Dermis microvascular lymphatic vessel endothelial cell (primary cell): ENCODE data around the gene RIMBP2. TPM values are rescaled to one million over a fixed set of nuclear protein-coding genes. Genes with fewer than 3 reads are reported as not detected.
"Not testable (repeated sequence)": the region's sequence is repeated elsewhere in the genome, so short reads cannot be mapped to it uniquely, and the experiment has no call there.

Experiments used
- DNase-seq, 2 donors: peaks; one replicate each; pipeline versions ENCODE4 v3.0.0 to v3.0.0-alpha.2; 2010; ENCODE audit warnings: low read depth in 2 of 2
- total RNA-seq: library from RNA; depleted of rRNA; stranded (reverse); fragments of >200 nt; gene quantifications from 2 replicates; pipeline ENCODE4 v1.2.1, GENCODE V29; 2014

Gene RIMBP2, protein sequence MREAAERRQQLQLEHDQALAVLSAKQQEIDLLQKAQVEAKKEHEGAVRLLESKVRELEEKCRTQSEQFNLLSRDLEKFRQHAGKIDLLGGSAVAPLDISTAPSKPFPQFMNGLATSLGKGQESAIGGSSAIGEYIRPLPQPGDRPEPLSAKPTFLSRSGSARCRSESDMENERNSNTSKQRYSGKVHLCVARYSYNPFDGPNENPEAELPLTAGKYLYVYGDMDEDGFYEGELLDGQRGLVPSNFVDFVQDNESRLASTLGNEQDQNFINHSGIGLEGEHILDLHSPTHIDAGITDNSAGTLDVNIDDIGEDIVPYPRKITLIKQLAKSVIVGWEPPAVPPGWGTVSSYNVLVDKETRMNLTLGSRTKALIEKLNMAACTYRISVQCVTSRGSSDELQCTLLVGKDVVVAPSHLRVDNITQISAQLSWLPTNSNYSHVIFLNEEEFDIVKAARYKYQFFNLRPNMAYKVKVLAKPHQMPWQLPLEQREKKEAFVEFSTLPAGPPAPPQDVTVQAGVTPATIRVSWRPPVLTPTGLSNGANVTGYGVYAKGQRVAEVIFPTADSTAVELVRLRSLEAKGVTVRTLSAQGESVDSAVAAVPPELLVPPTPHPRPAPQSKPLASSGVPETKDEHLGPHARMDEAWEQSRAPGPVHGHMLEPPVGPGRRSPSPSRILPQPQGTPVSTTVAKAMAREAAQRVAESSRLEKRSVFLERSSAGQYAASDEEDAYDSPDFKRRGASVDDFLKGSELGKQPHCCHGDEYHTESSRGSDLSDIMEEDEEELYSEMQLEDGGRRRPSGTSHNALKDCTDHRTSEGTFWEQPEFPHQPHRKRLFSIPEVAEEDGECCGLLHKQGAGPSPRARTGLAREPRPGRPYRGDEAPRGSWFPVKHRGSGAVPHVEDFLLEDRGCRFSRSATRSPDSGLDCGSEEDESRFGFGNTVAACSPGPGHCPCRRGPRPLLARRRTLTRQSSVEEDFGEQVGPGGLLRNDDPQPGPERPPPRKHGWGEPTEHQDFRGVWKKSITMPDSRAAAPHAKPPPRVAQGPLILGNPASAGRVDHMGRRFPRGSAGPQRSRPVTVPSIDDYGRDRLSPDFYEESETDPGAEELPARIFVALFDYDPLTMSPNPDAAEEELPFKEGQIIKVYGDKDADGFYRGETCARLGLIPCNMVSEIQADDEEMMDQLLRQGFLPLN (N-terminal part only)
- total RNA-seq: not detected in 2 replicates

DNA sequence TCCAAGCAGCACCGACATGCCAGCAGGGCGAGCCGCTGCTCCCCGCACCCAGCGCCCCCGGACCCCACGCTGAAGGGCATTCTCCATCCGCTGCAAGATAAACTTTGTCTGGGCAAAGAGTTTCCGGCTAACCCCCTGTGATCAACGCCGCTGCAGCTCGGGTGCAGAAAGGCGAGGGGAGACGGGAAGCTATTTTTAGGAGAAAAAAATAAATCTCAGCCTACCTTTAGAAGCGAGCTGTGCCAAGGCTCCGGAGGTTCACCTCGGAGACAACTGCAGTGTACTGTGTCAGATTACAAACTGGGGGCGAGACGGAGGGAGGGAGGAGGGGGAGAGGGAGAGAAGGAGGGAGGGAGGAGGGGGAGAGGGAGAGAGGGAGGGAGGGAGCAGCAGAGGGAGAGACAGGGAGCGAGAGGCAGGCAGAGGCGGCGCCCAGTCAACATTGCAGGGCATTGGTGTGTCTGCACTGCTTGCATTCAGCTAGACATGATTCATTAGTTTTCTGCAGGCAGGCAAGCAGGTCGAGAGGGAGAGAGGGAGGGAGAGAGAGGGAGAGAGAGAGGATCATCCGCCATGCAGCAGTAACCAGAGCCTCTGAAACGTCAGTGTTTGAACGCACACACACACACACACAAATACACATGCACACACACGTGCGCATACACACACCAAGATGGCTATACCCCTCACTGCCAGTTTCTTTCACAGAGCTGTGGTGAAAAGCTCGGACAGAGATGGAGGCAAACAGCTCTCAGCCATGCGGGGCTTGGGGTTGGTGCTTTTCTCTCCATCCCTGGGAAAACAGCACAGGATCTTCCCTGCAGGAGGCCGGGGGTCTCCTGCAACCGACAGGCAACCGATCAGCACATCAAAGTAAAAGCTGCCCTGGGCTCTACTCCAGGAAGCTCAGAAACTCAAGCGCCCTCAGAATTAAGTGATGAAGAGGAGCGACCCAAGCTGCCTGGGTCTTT lies at the start of gene RIMBP2:
RIMBP2 (minus strand) TSS at position 302 of the 971 bp plus-strand sequence. CDS start 237,286 bp downstream, outside the sequence.
- DNase-seq: no peak

DNA sequence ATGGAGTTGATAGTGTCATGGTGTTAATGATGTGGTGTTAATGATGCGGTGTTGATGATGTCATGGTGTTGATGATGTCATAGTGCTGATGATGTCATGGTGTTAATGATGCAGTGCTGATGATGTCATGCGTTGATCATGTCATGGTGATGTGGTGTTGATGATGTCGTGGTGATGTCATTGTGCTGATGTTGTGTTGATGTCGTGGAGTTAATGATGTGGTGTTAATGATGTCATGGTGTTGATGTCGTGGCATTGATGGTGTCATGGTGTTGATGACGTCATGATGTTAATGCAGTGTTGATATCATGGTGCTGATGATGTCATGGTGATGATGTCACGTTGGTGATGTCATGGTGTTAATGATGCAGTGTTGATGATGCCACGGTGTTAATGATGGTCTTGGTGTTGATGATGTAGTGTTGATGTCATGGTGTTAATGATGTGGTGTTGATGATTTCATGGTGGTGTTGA lies 49.1 kb upstream of the RIMBP2 start:
- DNase-seq: peak in 1 of 2 donors; percentile 39

DNA sequence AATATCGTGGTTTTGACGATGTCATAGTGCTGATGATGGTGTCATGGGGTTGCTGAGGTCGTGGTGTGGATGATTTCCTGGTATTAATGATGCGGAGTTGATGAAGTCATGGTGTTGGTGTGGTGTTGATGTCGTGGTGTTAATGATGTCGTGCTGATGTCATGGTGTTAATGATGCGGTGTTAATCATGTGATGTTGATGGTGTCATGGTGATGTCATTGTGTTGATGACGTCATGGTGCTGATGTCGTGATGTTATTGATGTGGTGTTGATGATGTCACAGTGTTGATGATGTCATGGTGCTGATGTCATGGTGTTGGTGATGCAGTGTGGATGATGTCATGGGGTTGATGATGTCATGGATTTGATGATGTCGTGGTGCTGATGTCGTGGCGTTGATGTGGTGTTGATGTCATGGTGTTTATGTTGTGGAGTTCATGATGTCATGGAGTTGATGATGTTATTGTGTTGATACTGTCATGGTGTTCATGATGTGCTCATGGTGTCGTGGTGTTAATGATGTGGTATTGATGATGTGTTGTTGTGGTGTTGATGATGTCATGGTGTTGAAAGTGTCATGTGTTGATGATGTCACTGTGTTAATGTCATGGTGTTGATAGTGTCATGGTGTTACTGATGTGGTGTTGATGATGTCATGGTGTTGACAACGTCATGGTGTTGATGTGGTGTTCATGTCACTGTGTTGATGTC lies 48.5 kb upstream of the RIMBP2 start:
- peak; percentile 29 to 49 for DNase-seq

DNA sequence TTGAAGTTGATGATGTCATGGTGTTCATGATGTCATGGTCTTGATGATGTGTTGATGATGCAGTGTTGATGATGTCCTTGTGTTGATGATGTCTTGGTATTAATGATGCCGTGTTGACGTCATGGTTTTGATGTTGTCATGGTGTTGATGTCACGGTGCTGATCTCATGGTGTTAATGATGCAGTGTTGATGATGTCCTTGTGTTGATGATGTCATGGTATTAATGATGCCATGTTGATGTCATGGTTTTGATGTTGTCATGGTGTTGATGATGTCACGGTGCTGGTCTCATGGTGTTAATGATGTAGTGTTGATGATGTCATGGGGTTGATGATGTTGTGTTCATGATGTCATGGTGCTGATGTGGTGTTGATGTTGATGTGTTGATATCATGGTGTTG lies 48.0 kb upstream of the RIMBP2 start:
- peak in 1 of 2 donors; percentile 29 for DNase-seq

DNA sequence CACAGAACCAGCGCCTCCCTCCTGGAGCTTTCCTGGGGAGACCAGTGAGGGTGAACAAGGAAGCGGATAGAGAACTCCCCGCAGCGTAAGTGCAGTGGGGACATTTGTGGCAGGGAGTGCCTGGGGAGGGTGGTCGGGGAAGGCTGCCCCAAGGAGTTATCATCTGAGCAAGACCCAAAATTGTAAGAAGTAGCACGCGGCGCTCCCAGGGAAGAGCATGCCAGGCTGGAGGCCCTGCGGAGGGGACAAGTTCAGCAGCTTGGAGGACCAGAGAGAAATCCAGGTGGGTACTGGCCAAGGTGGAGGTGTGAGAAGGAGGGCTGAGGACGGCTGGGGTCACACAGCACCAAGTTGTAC lies 46.2 kb upstream of the RIMBP2 start:
- no peak for DNase-seq

DNA sequence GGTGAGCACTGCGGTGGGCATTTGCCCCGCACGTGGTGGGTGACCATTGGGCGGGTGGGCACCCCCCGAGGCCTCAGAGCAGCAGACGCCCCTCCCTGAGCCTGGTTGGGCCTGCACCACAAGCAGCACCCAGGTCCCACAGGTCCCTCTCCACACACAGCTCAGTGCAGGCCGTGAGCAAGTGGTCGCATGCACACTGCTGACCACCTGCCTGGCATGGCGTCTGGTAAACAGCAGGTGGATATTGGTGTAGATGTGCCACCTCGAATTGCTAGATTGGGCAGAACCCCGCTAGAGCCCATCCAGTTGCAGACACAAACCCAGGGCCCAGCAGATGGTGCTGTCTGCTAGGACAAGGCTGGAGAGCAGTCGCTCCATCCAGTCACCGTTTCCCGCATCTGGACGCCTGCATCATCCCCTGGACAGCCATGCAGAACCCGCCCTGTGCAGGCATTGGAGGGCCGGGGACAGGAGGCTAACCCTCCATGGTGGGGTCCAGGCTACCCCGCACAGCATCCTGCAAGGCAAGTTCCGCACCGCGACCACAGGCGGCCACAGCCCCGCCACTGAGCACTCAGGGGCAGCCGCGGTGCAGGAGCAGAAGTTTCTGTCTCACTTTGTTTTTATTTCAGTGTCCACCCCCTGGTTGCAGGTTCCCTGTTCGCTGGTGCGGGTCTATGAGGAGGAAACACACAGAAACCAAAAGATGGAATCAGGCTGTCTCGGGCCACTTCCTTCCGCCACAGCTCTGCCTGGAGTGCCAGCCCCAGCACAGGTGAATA lies 45.6 kb upstream of the RIMBP2 start:
- DNase-seq: peak in 1 of 2 donors; percentile 52

DNA sequence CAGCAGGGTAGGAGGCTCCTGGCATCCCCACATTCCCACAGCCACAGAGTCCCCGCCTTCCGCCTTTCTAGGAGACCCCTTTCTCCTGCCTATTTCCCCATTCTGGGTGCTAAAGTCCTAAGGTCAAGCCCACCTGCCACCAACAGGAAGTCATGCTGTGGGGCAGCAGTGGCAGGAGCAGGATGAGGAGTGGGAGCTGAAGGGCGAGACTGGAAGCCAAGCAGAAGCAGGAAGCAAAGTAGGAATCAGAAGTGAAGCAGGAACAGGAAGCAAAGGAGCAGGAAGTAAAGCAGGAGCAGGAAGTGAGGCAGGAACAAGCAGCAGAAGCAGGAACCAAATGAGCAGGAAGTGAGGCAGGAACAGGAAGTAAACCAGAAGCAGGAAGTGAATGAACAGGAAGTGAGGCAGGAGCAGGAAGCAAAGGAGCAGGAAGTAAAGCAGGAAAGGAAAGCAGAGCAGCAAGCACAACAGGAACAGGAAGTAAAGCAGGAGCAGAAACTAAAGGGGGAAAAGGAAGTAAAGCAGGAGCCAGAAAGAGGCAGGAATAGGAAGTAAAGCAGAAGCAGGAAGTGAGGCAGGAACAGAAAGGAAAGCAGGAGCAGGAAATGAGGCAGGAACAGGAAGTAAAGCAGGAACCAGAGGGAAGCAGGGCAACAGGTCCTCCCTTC lies 38.3 kb upstream of the RIMBP2 start:
- no peak for DNase-seq

DNA sequence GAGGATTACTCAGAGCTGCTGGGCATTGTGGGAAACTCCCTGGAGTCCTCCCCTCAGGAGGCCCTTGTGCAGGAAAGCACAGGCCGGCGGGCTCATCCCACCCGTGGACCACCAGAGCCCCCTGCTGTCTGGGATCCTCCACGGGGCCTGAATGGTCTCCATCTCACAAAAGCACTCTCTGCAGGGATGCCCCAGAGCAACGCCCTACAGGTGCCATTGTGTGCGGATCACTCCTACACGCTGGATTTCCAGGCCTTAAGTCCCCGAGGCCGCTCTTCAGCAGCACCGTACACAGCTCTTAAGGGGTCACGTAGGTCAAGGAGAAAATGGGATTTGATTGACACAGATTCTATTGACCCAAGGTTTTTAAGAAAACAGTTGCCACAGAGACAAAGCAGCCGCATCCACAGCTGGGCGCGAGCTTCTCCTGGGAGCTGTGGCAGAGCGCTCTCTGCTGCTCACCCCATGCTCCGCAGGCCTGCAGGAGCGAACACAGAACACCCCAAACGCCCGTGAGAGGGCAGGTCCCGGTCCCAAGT lies 36.7 kb upstream of the RIMBP2 start:
- DNase-seq: no peak

DNA sequence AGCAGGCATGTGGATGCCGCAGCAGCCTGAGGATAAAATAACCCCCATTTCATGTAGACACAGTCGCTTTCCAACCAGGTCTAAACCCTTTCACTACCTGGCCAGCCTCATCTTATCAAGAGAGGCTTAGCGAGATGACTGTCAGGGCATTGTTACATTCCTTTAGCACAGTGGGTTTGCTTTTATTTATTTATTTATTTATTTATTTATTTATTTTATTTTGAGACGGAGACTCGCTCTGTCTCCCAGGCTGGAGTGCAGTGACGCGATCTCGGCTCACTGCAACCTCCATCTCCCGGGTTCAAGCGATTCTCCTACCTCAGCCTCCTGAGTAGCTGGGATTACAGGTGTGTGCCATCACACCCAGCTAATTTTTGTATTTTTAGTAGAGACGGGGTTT lies 35.9 kb upstream of the RIMBP2 start:
- not testable (repeated sequence) for DNase-seq

DNA sequence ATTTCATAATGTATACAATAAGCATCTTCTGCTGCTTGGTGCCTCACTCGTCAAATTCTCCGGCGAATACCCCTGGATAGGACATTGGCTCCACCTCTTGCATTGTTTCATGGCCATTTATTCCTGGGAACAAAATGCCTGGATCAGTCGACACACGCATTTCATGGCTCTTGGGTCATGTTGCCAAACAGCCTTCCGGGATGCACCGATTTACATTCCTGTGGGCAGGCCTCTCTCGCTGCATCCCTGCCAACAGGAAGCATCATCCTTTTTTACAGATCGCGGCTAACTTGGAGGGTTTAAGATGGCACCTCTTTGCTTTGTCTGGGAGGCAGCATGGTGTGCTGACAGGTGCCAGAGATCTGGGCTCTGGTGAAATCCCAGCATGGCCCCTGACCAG lies 32.7 kb upstream of the RIMBP2 start:
- no peak for DNase-seq

DNA sequence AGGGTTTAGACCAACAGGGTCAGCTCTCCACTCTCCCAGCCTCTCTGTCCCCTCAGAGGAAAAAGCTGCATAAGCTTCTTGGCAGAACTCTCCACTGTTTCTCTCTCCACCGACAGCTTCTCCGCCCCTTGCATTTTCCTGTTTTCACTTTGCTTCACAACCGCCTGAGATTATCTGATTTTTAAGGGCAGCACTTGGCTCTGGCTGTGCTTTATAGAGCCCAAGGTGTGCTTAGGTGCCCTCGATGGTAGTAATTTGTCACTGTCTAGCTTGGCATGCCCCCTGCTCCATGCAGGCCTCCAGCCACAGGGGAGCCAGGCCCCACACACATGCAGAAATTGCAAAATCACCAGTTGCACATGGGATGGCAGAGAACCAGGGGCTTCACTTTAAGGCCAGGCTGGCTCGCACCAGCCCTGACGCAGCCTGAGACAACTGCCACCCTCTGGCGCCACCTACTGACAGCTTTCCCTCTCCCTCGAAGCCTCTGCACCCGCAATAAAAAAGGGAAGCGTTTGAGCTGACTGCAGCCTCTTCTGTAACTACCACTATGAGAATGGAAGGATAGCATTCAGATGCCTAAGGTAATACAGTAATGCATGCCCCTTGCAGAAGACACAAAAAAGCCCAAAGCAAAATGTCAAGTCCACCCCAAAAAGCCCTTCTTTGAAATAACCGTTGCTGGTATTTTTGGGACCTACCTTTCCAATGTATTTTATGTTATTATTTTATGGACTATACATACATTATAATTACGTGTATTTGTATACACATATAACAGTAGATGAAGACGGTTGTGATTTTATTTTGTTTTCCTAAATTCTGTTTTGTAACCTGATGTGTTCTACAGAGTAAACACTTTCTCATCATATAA lies 32.0 kb upstream of the RIMBP2 start:
- peak; percentile 37 to 66 for DNase-seq

DNA sequence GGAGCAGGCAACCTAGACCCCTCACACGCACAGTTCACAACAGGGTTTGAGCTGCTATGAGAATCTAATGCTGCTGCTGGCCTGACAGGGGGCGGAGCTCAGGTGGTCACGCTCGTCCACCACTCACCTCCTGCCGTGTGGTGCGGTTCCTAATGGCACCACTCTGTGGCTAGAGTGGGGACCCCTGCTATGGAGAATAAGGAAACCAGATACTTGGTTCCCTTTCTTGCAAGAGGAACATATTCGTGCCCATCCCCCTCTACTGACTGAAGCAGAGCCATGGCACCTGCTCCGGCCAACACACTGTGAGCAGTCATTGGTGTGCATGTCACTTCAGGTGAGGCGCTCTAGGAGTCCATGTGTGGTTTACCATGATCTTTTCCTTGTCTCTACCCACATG lies 30.4 kb upstream of the RIMBP2 start:
- DNase-seq: no peak

DNA sequence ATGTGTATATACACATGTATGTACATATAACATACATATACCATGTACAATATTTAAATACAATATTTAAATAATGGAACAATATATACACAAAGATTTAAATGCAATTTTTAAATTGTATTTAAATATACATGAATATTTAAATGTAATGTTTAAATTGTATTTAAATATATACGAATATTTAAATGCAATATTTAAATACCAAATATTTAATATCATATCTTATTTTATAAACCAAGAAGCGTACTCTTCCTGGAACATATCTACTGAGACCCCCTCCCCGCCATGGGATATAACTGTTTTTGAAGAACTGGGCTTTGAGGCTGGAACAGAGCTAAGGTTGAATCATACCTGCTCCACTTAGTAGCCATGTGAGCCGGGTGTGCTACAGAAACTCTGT lies 29.8 kb upstream of the RIMBP2 start:
- DNase-seq: no peak

DNA sequence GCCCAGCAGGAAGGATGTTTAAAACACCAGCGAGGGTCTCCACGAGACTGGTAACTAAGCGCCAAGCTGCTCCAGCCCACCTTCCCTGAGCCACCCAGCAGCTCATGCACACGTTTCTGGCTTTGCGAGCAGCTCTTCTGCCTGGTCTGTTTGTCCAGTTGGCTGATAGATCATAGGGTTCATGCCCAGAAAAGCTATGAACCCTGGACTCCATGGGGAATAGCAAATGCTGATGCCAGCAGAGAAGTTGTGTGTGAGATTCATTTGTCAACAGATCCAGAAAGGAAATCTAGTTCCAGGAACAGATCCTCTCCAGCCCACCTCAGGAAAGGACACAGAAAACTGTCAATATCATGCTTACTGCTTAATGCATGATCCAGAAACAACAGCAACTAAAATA lies 28.2 kb upstream of the RIMBP2 start:
- DNase-seq: no peak

DNA sequence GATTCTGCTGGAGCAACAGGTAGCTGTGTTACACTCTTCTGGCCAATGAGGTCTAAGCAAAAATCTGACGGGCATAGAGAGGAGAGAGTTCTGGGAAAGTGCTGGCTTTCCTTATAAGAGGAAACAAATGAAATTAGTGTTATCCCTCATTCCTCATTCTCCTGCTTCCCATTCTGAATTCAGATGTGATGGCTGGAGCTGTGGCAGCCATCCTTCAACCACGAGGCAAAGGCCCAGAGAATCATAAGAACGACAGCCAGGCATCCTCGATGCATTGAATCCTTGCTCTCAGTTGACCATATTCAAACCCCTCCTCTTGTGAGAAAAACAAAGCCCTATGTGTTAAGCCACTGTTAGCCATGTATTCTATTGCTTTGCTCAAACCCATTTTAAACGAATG lies 27.5 kb upstream of the RIMBP2 start:
- no peak for DNase-seq

DNA sequence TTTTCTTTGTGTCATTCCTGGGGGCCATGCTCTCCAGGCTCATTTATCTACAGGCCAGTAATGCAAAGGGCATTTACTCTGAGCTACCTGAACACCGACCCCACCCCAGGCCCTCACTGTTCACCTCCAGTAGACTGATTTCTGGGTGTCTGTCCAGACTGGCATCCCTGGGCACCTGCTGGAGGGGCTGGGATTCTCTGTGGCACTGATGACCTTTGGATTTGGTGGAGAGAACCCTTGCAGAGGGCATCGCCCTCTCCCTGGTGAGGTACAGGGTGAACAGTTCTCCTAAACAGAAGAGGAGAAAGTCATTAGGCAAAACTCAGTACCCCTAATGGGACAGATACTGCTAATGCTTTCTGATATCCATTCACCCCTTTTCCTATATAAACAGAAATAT lies 27.1 kb upstream of the RIMBP2 start:
- no peak for DNase-seq

DNA sequence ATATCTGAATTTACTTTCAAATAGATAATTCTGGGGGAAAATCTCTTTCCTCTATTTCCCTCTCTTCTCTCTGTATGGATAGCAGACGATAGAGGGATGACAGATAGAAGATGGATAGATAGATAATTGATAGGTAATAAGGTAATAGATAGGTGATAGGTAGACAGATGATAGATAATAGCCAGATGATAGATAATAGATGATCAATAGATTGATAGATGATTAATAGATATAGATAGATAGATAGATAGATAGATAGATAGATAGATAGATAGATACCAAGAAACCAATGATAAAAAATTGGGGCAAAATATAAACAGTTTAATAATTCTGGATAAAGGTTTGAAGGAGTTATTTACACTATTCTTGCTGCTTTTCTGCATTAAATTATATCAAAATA lies 26.6 kb upstream of the RIMBP2 start:
- DNase-seq: no peak
